Glutamatergic neuron (in vitro differentiated cells): Measurements from ENCODE around the gene CLIC1. TPM values are rescaled to one million over a fixed set of nuclear protein-coding genes. Genes with fewer than 3 reads are reported as not detected.

Experiments used
- DNase-seq: peaks from one replicate; pipeline ENCODE4 v3.0.0; 2022
- H3K27ac Mint-ChIP-seq: one replicate; pipeline ENCODE4 v1.8.0; 2020; ENCODE audit warnings: mild to moderate bottlenecking, mixed read lengths, inconsistent platforms; ENCODE audit not compliant: unreplicated experiment
- H3K27me3 Mint-ChIP-seq: one replicate; pipeline ENCODE4 v1.8.0; 2020; ENCODE audit warnings: mild to moderate bottlenecking, moderate library complexity, mixed read lengths, inconsistent platforms; ENCODE audit not compliant: unreplicated experiment
- H3K36me3 Mint-ChIP-seq: one replicate; pipeline ENCODE4 v1.8.0; 2020; ENCODE audit warnings: mild to moderate bottlenecking, mixed read lengths, inconsistent platforms; ENCODE audit not compliant: unreplicated experiment
- H3K4me1 Mint-ChIP-seq: one replicate; pipeline ENCODE4 v1.8.0; 2020; ENCODE audit warnings: mild to moderate bottlenecking, low read depth, mixed read lengths, inconsistent platforms; ENCODE audit not compliant: unreplicated experiment
- H3K4me3 Mint-ChIP-seq: one replicate; pipeline ENCODE4 v1.8.0; 2020; ENCODE audit warnings: mild to moderate bottlenecking, mixed read lengths, inconsistent platforms; ENCODE audit not compliant: unreplicated experiment
- H3K9me3 Mint-ChIP-seq: one replicate; pipeline ENCODE4 v1.8.0; 2020; ENCODE audit warnings: mild to moderate bottlenecking, moderate library complexity, mixed read lengths, inconsistent platforms; ENCODE audit not compliant: unreplicated experiment
- total RNA-seq: library from RNA; stranded (reverse); fragmentation: NEBNext Ultra II Directional; extraction: Animal tissue kit (Norgen Biotek cat#: 25700); gene quantifications from one replicate; pipeline ENCODE4 v1.2.1, GENCODE V29; 2021; ENCODE audit not compliant: unreplicated experiment
- TF ChIP-seq, protein P1 (sequence below): fragments of 200-600 bp; sonication (generic); IDR thresholded peaks from one replicate; pipeline ENCODE4 v1.5.0; 2021; ENCODE audit not compliant: partially characterized antibody, unreplicated experiment

Gene CLIC1
- total RNA-seq, 1 donor from 2014 or later = 310 TPM

DNA sequence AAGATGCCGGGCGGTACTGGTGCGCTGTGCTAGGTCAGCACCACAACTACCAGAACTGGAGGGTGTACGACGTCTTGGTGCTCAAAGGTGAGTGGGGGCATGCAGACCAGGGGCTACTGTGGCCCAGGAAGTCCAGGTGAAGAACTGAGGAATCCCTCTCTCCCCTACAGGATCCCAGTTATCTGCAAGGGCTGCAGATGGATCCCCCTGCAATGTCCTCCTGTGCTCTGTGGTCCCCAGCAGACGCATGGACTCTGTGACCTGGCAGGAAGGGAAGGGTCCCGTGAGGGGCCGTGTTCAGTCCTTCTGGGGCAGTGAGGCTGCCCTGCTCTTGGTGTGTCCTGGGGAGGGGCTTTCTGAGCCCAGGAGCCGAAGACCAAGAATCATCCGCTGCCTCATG lies 28.6 kb downstream of the CLIC1 start:
- H3K4me1 Mint-ChIP-seq = peaks cover 6% of the 10 kb centered on the region
- no peak overlapping the region for H3K4me3 Mint-ChIP-seq
- H3K36me3 Mint-ChIP-seq = no peaks in the 10 kb centered on the region
- peaks cover 16% of the 10 kb centered on the region for H3K9me3 Mint-ChIP-seq
- peaks cover 6% of the 10 kb centered on the region for H3K27me3 Mint-ChIP-seq
- TF ChIP-seq, protein P1, sequence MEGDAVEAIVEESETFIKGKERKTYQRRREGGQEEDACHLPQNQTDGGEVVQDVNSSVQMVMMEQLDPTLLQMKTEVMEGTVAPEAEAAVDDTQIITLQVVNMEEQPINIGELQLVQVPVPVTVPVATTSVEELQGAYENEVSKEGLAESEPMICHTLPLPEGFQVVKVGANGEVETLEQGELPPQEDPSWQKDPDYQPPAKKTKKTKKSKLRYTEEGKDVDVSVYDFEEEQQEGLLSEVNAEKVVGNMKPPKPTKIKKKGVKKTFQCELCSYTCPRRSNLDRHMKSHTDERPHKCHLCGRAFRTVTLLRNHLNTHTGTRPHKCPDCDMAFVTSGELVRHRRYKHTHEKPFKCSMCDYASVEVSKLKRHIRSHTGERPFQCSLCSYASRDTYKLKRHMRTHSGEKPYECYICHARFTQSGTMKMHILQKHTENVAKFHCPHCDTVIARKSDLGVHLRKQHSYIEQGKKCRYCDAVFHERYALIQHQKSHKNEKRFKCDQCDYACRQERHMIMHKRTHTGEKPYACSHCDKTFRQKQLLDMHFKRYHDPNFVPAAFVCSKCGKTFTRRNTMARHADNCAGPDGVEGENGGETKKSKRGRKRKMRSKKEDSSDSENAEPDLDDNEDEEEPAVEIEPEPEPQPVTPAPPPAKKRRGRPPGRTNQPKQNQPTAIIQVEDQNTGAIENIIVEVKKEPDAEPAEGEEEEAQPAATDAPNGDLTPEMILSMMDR = no peak
- DNase-seq = no peak
- H3K27ac Mint-ChIP-seq = no peak overlapping the region

DNA sequence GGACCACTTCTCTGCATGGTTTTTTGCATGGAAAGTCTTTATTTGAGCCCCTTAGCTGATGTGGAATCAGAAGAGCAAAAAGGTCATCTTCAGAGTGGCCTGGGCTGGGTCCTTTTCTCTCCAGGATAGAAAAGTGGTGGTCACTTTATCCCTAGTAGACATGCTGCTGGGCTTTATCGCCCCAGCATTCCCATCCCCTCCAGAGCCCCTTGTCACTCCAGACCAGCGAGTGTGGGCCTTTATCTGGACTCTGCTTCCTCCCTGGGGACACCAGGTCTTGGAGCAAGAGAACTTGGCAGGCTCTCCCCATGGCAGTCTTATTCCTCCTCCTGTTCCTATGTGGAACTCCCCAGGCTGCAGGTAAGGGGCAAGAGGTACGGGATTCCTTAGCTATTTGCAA lies 29.7 kb downstream of the CLIC1 start, which contains the start of gene LY6G6F:
Gene LY6G6F, plus strand, starts transcription at position 268 of the 400 bp plus-strand sequence. Its CDS starts 41 bp downstream, at position 309.
- DNase-seq = no peak
- Mint-ChIP-seq H3K27me3 (peaks cover 10% of the 10 kb centered on the region), H3K9me3 (peaks cover 16% of the 10 kb centered on the region), H3K36me3 (no peaks in the 10 kb centered on the region), H3K4me3 (no peak within 1 kb of the TSS), H3K27ac (no peak within 1 kb of the TSS), H3K4me1 (peaks cover 8% of the 10 kb centered on the region)
- TF ChIP-seq, protein P1 = no peak

- TF ChIP-seq, protein P1 = no peak
- no peaks in the 10 kb centered on the region for H3K36me3 Mint-ChIP-seq
- H3K27ac Mint-ChIP-seq = no peak overlapping the region
- H3K4me3 Mint-ChIP-seq = no peak overlapping the region
- H3K4me1 Mint-ChIP-seq = peaks cover 15% of the 10 kb centered on the region
- H3K27me3 Mint-ChIP-seq = peaks cover 11% of the 10 kb centered on the region
- H3K9me3 Mint-ChIP-seq = peaks cover 16% of the 10 kb centered on the region
- no peak for DNase-seq
These were observed 30.4 kb downstream of the CLIC1 start for GRCh38 chr6:31705931-31706330.

DNA sequence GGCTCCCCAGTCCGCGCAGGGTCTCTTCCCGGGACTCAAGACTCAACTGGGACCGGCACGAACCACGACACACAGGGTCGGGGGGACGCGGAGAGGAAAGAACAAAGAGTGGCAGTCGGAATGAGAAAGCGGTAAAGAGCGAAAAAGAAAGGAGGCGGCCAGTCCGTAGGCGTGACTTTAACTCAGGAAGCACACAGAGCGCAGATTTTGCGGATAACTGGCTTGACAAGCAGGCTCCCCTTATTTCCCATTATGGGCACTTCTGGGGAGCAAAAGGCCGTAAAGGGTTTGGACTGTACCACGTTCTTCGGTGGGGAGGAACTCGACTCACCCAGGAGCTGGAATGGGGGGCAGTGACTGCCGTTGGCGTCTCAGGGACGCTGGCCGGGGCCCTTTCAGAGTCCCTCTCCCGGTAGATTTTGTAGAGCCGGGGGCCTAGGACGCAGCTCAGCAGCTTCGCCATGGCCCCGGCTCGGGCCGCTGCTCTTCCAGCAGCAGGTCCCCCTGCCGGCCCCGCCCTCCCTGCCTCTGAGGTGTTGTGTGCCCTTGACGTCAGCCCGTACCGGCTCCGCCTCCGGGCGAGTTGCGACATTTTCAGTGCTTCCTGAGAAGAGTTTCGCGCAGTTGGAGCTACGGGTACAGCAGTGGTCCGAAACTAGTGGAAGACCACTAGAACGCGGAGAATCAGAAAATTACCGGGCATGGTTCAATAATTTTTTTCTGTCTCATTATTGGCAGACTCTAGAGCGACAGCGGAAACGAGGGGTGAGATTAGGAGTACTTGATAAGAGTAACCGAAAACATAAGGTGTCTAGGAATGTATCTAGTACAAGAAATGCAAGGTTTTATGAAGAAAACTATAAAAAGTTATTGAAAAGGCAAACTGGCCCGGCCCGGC lies 33.3 kb downstream of the CLIC1 start, which contains the start of gene ABHD16A:
Gene ABHD16A, minus strand, starts transcription at position 506 of the 898 bp plus-strand sequence. Its CDS starts 43 bp downstream, at position 463.
- peaks cover 7% of the 10 kb centered on the region for H3K27me3 Mint-ChIP-seq
- TF ChIP-seq, protein P1 = peak; percentile 23
- DNase-seq = peak; percentile 98
- H3K36me3 Mint-ChIP-seq = no peaks in the 10 kb centered on the region
- H3K27ac Mint-ChIP-seq = peak within 1 kb of the TSS; percentile 99
- H3K9me3 Mint-ChIP-seq = peaks cover 10% of the 10 kb centered on the region
- H3K4me3 Mint-ChIP-seq = peak within 1 kb of the TSS; percentile 94
- H3K4me1 Mint-ChIP-seq = peaks cover 13% of the 10 kb centered on the region

GRCh38 chr6:31702405-31702818 lies 33.9 kb downstream of the CLIC1 start:
- H3K27ac Mint-ChIP-seq = peak overlapping the region; percentile 99

More at GRCh38 chr6:31702405-31702818, 33.9 kb downstream of the CLIC1 start:
- TF ChIP-seq, protein P1 = no peak
- Mint-ChIP-seq H3K4me1 (peaks cover 13% of the 10 kb centered on the region), H3K9me3 (peaks cover 10% of the 10 kb centered on the region), H3K4me3 (peak overlapping the region; percentile 94), H3K27me3 (peaks cover 7% of the 10 kb centered on the region), H3K36me3 (no peaks in the 10 kb centered on the region)
- no peak for DNase-seq
